GM12878 (cell line): Measurements from ENCODE around the gene FAM76A.
"Not testable (repeated sequence)": the region's sequence is repeated elsewhere in the genome, so short reads cannot be mapped to it uniquely, and the experiment has no call there.

Experiments
- CTCF ChIP-seq, 3 experiments: IDR thresholded peaks in 2 of 3; conservative IDR thresholded peaks in 1 of 3; 2 replicates each; pipeline ENCODE4 v1.5.1; 2011; ENCODE audit warnings: low read depth in 3 of 3, low read length in 3 of 3, mild to moderate bottlenecking in 3 of 3, control low read depth in 2 of 3, moderate library complexity in 2 of 3, inconsistent platforms in 1 of 3, mixed read lengths in 1 of 3; ENCODE audit not compliant: control insufficient read depth in 2 of 3, insufficient read depth in 1 of 3; ENCODE audit errors: extremely low read depth in 1 of 3
- HDAC2 ChIP-seq: fragments of 200-600 bp; sonication (generic); IDR thresholded peaks from 2 replicates; pipeline ENCODE4 v1.6.1; 2017
- MLLT1 ChIP-seq: fragments of 450-650 bp; IDR thresholded peaks from 2 replicates; pipeline ENCODE4 v1.6.1; 2016; ENCODE audit warnings: mild to moderate bottlenecking
- NFIC ChIP-seq: IDR thresholded peaks from 2 replicates; pipeline ENCODE4 v1.6.1; 2012; ENCODE audit warnings: low read depth, mild to moderate bottlenecking, inconsistent platforms, low read length, moderate library complexity
- POLR2AphosphoS5 ChIP-seq: IDR thresholded peaks from 2 replicates; pipeline ENCODE4 v1.6.1; 2011; ENCODE audit warnings: mild to moderate bottlenecking, low read length, inconsistent platforms
- REST ChIP-seq: IDR thresholded peaks from 2 replicates; pipeline ENCODE4 v1.6.1; 2012; ENCODE audit warnings: mild to moderate bottlenecking, low read depth, low read length
- SMC3 ChIP-seq: IDR thresholded peaks from 2 replicates; pipeline ENCODE4 v1.6.1; 2011; ENCODE audit warnings: low read length, improper control_type of control experiment, borderline replicate concordance
- SP1 ChIP-seq: IDR thresholded peaks from one replicate; pipeline ENCODE4 v1.6.1; 2011; ENCODE audit warnings: low read depth, low read length
- SUZ12 ChIP-seq: fragments of 200-600 bp; sonication (generic); IDR thresholded peaks from one replicate; pipeline ENCODE4 v1.6.1; 2018; ENCODE audit warnings: antibody characterized with exemption, mild to moderate bottlenecking; ENCODE audit not compliant: unreplicated experiment
- TCF3 ChIP-seq: IDR thresholded peaks from 2 replicates; pipeline ENCODE4 v1.6.1; 2012; ENCODE audit warnings: low read depth, mild to moderate bottlenecking, low read length, borderline replicate concordance; ENCODE audit not compliant: insufficient read depth

- TF ChIP-seq CTCF (IDR thresholded peaks at IDR 0.05 in 2 of 3, conservative IDR thresholded peaks at IDR 0.05 in 1 of 3; ENCODE audit: control insufficient read depth in 2 of 3, extremely low read depth in 1 of 3, insufficient read depth in 1 of 3, low read depth in 3 of 3, low read length in 3 of 3); MLLT1; POLR2AphosphoS5; SMC3; SUZ12; NFIC; HDAC2; SP1; TCF3; REST: not testable (repeated sequence)
Measured at GRCh38 chr1:27776276-27776675, 50.5 kb downstream of the FAM76A start.
